ENCODE measurements around the gene KCNQ1. TPM values are rescaled to one million over a fixed set of nuclear protein-coding genes. Genes with fewer than 3 reads are reported as not detected.

The KCNQ1 gene
- total RNA-seq, 1 experiment from 2014 or later, result 2.3 TPM

GRCh38 chr11:2796091-2796490 is 351.3 kb downstream of the KCNQ1 start:
- no peak for TF ChIP-seq CTCF (conservative IDR thresholded peaks at IDR 0.05)
- Histone ChIP-seq H4K91ac (ENCODE audit: insufficient read length, low read depth, low read length) (no peak overlapping the region), H2BK12ac (ENCODE audit: insufficient read length, low read depth, low read length) (no peak overlapping the region), H3K23me2 (ENCODE audit: insufficient read length, low read depth, low read length, poor library complexity, severe bottlenecking) (no peaks in the 10 kb centered on the region), H3K79me1 (ENCODE audit: insufficient read depth, low read depth, low read length, poor library complexity, severe bottlenecking) (no peaks in the 10 kb centered on the region), H3K27me3 (ENCODE audit: insufficient read depth, low read length) (no peaks in the 10 kb centered on the region), H2BK5ac (ENCODE audit: insufficient read length, low read length) (no peak overlapping the region), H3K4me2 (ENCODE audit: insufficient read depth, insufficient read length, low read length) (no peak overlapping the region), H3K9me3 (ENCODE audit: control insufficient read depth, low read depth, low read length) (no peaks in the 10 kb centered on the region), H3K79me2 (ENCODE audit: insufficient read depth, low read length) (no peaks in the 10 kb centered on the region), H2BK20ac (ENCODE audit: low read depth, low read length, poor library complexity, severe bottlenecking) (no peak overlapping the region), H3K18ac (ENCODE audit: insufficient read length, low read depth, low read length) (no peak overlapping the region), H2AK5ac (ENCODE audit: insufficient read length, low read length) (no peak overlapping the region), H3K14ac (ENCODE audit: insufficient read depth, low read length) (no peak overlapping the region), H4K20me1 (ENCODE audit: control insufficient read depth, insufficient read depth, insufficient read length) (no peaks in the 10 kb centered on the region), H3K9ac (ENCODE audit: extremely low read depth, insufficient read length, low read length) (no peak overlapping the region), H3K4ac (ENCODE audit: low read depth, low read length) (no peak overlapping the region), H3K27ac (ENCODE audit: insufficient read length, low read depth, low read length) (no peak overlapping the region), H2BK120ac (ENCODE audit: low read depth, low read length, poor library complexity, severe bottlenecking) (no peak overlapping the region), H3K56ac (ENCODE audit: insufficient read length, low read depth, low read length) (no peak overlapping the region), H3K23ac (ENCODE audit: insufficient read length, low read depth, low read length) (no peak overlapping the region), H3T11ph (ENCODE audit: low read length) (no peak overlapping the region), H4K5ac (ENCODE audit: insufficient read length, low read depth, low read length) (no peak overlapping the region), H3K4me1 (ENCODE audit: insufficient read depth, low read length) (no peaks in the 10 kb centered on the region), H2BK15ac (ENCODE audit: low read depth, low read length) (no peak overlapping the region), H2AFZ (ENCODE audit: low read length) (no peak overlapping the region), H4K8ac (replicated peaks; ENCODE audit: insufficient read length, low read depth, low read length) (no peak overlapping the region)
- WGBS (ENCODE audit: extremely low coverage, insufficient read length, low lambda C conversion rate), result no CpG with 5 or more reads among the region's 15 CpGs
- peaks cover 9 to 10% of the 10 kb centered on the region in 2 experiments for H3K9me3 Mint-ChIP-seq
- H3K4me1 Mint-ChIP-seq, result peaks cover 3 to 6% of the 10 kb centered on the region in 2 experiments
- H3K27me3 Mint-ChIP-seq (ENCODE audit: low read depth), result peaks cover 86% of the 10 kb centered on the region
- no peak for DNase-seq
- no peak overlapping the region for H3K27ac Mint-ChIP-seq
- no peak overlapping the region for H3K4me3 Mint-ChIP-seq
- peaks cover 0 to 9% (median 6%) of the 10 kb centered on the region in 3 experiments; a peak in 5 of 7 replicates for H3K36me3 Mint-ChIP-seq (ENCODE audit: insufficient read depth in 1 of 3, low read depth in 3 of 3)

Data from H9 (cell line).